HG03103 (cell line): ENCODE results near the gene RUNX2.
"Not testable (repeated sequence)": the region's sequence is repeated elsewhere in the genome, so short reads cannot be mapped to it uniquely, and the experiment has no call there.

ENCODE experiments used
- ATAC-seq: cut with Tn5 transposase; IDR thresholded peaks from one replicate; pipeline ENCODE4 v1.9.1; 2021; ENCODE audit warnings: low read depth; ENCODE audit not compliant: unreplicated experiment

Gene RUNX2

GRCh38 chr6:45327956-45328522, at the start of gene RUNX2:
RUNX2 (plus strand) TSS chr6:45328330; CDS start chr6:45328727, 397 bp downstream.
- no peak for ATAC-seq

GRCh38 chr6:45278367-45278766, 49.8 kb upstream of the RUNX2 start:
- ATAC-seq: no peak

GRCh38 chr6:45286707-45287106, 41.4 kb upstream of the RUNX2 start:
- ATAC-seq: not testable (repeated sequence)

- ATAC-seq: no peak
Observed at GRCh38 chr6:45289751-45290514, 38.2 kb upstream of the RUNX2 start.

- no peak for ATAC-seq
Observed at GRCh38 chr6:45293306-45293705, 34.8 kb upstream of the RUNX2 start.

- not testable (repeated sequence) for ATAC-seq
Observed at GRCh38 chr6:45294065-45294701, 33.9 kb upstream of the RUNX2 start.

- no peak for ATAC-seq
Observed at GRCh38 chr6:45297320-45297719, 30.8 kb upstream of the RUNX2 start.

- no peak for ATAC-seq
Observed at GRCh38 chr6:45299096-45299581, 29.0 kb upstream of the RUNX2 start.

- no peak for ATAC-seq
Observed at GRCh38 chr6:45300736-45301135, 27.4 kb upstream of the RUNX2 start.

GRCh38 chr6:45301348-45302142, 26.6 kb upstream of the RUNX2 start:
- no peak for ATAC-seq

GRCh38 chr6:45302832-45303231, 25.3 kb upstream of the RUNX2 start:
- ATAC-seq: no peak

- ATAC-seq: no peak
Observed at GRCh38 chr6:45305546-45305945, 22.6 kb upstream of the RUNX2 start.

- ATAC-seq: no peak
Observed at GRCh38 chr6:45310118-45310788, 17.9 kb upstream of the RUNX2 start.

GRCh38 chr6:45314146-45314545, 14.0 kb upstream of the RUNX2 start:
- no peak for ATAC-seq

GRCh38 chr6:45320349-45320748, 7.8 kb upstream of the RUNX2 start:
- no peak for ATAC-seq

GRCh38 chr6:45323656-45324224, 4.4 kb upstream of the RUNX2 start:
- ATAC-seq: no peak

- no peak for ATAC-seq
Observed at GRCh38 chr6:45326698-45327417, 1.3 kb upstream of the RUNX2 start.

GRCh38 chr6:45328523-45328922, 393 bp downstream of the RUNX2 start:
- ATAC-seq: no peak

GRCh38 chr6:45344900-45345299, 16.8 kb downstream of the RUNX2 start:
- ATAC-seq: no peak
